ENCODE measurements around the gene IL21. TPM values are rescaled to one million over a fixed set of nuclear protein-coding genes. Genes with fewer than 3 reads are reported as not detected.

Gene IL21
- polyA plus RNA-seq, 1 donor (not counting 4 experiments of a cell fraction or from before 2014, with no cell fraction given), result not detected

- Histone ChIP-seq H2AFZ (ENCODE audit: control insufficient read depth, low read length) (no peak overlapping the region), H3K4me2 (ENCODE audit: control insufficient read depth, extremely low read depth, insufficient read depth, low read depth, low read length) (no peak overlapping the region), H3K4me3 (ENCODE audit: control insufficient read depth in 2 of 3, extremely low read depth in 1 of 3, insufficient read depth in 2 of 3, low read depth in 1 of 3, low read length in 3 of 3) (no peak overlapping the region), H3K9ac (ENCODE audit: control insufficient read depth, extremely low read depth, insufficient read depth, low read length) (no peak overlapping the region), H3K9me3 (ENCODE audit: control insufficient read depth, low read depth, low read length) (no peaks in the 10 kb centered on the region), H3K27me3 (ENCODE audit: control insufficient read depth, extremely low read depth, insufficient read depth, low read length) (no peaks in the 10 kb centered on the region), H3K9me1 (ENCODE audit: control insufficient read depth, extremely low read depth, insufficient read depth, low read length) (no peaks in the 10 kb centered on the region), H3K4me1 (ENCODE audit: control insufficient read depth, extremely low read depth, insufficient read depth, low read length) (no peaks in the 10 kb centered on the region), H3K79me2 (ENCODE audit: control insufficient read depth, insufficient read depth, low read length) (no peaks in the 10 kb centered on the region), H4K20me1 (ENCODE audit: control insufficient read depth, extremely low read depth, insufficient read depth, low read length) (no peaks in the 10 kb centered on the region), H3K36me3 (ENCODE audit: control insufficient read depth in 2 of 2, extremely low read depth in 1 of 2, insufficient read depth in 2 of 2, low read length in 2 of 2) (no peaks in the 10 kb centered on the region), H3K27ac (ENCODE audit: control insufficient read depth, insufficient read depth, low read length) (no peak overlapping the region)
- DNase-seq (ENCODE audit: low read depth, low spot score), result no peak
- no peak for TF ChIP-seq EZH2 (IDR thresholded peaks at IDR 0.05; ENCODE audit: low read length)
- no peak for TF ChIP-seq CTCF (optimal IDR thresholded peaks at IDR 0.05 in 1 of 3, IDR thresholded peaks at IDR 0.05 in 1 of 3, conservative IDR thresholded peaks at IDR 0.05 in 1 of 3; ENCODE audit: extremely low read depth in 1 of 3, insufficient read depth in 2 of 3, low read length in 3 of 3)
- FAIRE-seq, result no peak
- dilution Hi-C loops (cut with MboI; ENCODE audit: extremely low pct_ligation_motif_present, low sequenced_read_pairs), result no loop called here
Observed at GRCh38 chr4:122632396-122633143, 11.7 kb upstream of the IL21 start.

- Histone ChIP-seq H4K20me1 (ENCODE audit: control insufficient read depth, extremely low read depth, insufficient read depth, low read length) (no peaks in the 10 kb centered on the region), H3K36me3 (ENCODE audit: control insufficient read depth in 2 of 2, extremely low read depth in 1 of 2, insufficient read depth in 2 of 2, low read length in 2 of 2) (no peaks in the 10 kb centered on the region), H3K9ac (ENCODE audit: control insufficient read depth, extremely low read depth, insufficient read depth, low read length) (no peak overlapping the region), H2AFZ (ENCODE audit: control insufficient read depth, low read length) (no peak overlapping the region), H3K4me1 (ENCODE audit: control insufficient read depth, extremely low read depth, insufficient read depth, low read length) (no peaks in the 10 kb centered on the region), H3K27me3 (ENCODE audit: control insufficient read depth, extremely low read depth, insufficient read depth, low read length) (no peaks in the 10 kb centered on the region), H3K79me2 (ENCODE audit: control insufficient read depth, insufficient read depth, low read length) (no peaks in the 10 kb centered on the region), H3K4me3 (ENCODE audit: control insufficient read depth in 2 of 3, extremely low read depth in 1 of 3, insufficient read depth in 2 of 3, low read depth in 1 of 3, low read length in 3 of 3) (no peak overlapping the region), H3K27ac (ENCODE audit: control insufficient read depth, insufficient read depth, low read length) (no peak overlapping the region), H3K4me2 (ENCODE audit: control insufficient read depth, extremely low read depth, insufficient read depth, low read depth, low read length) (no peak overlapping the region), H3K9me3 (ENCODE audit: control insufficient read depth, low read depth, low read length) (no peaks in the 10 kb centered on the region), H3K9me1 (ENCODE audit: control insufficient read depth, extremely low read depth, insufficient read depth, low read length) (no peaks in the 10 kb centered on the region)
- no peak for TF ChIP-seq CTCF (optimal IDR thresholded peaks at IDR 0.05 in 1 of 3, IDR thresholded peaks at IDR 0.05 in 1 of 3, conservative IDR thresholded peaks at IDR 0.05 in 1 of 3; ENCODE audit: extremely low read depth in 1 of 3, insufficient read depth in 2 of 3, low read length in 3 of 3)
- TF ChIP-seq EZH2 (IDR thresholded peaks at IDR 0.05; ENCODE audit: low read length), result no peak
- DNase-seq (ENCODE audit: low read depth, low spot score) (no peak), FAIRE-seq (no peak)
- dilution Hi-C loops (cut with MboI; ENCODE audit: extremely low pct_ligation_motif_present, low sequenced_read_pairs), result no loop called here
Observed at GRCh38 chr4:122625156-122625555, 4.3 kb upstream of the IL21 start.

Measured in keratinocyte (primary cell).